Natural killer cell treated with Interleukin-12 subunit alpha and Interleukin-12 subunit beta and Interleukin-15 and Interleukin-18, amount 100 ng/mL, for 72 hours (primary cell): ENCODE results near the gene RAB33A. TPM values are rescaled to one million over a fixed set of nuclear protein-coding genes. Genes with fewer than 3 reads are reported as not detected.
"Not testable (repeated sequence)": the region's sequence is repeated elsewhere in the genome, so short reads cannot be mapped to it uniquely, and the experiment has no call there.

Experiments
- ATAC-seq, 2 donors: fragments of 150-1000 bp; cut with Tn5 transposase in 1 of 2; sonication (Bioruptor Pico), chemical (Tn5 transposase) in 1 of 2; 2 replicates each; pipeline ENCODE4 v1.10.0; 2021
- DNase-seq: peaks from one replicate; pipeline ENCODE4 v3.0.0; 2022; ENCODE audit warnings: low spot score
- H3K27ac Mint-ChIP-seq, 2 donors: 1 replicate in 1 of 2; 2 replicates in 1 of 2; pipeline ENCODE4 v1.8.0; 2022; ENCODE audit warnings: mixed read lengths in 2 of 2, mild to moderate bottlenecking in 1 of 2, moderate library complexity in 1 of 2
- H3K27me3 Mint-ChIP-seq, 2 donors: 1 replicate in 1 of 2; 2 replicates in 1 of 2; pipeline ENCODE4 v1.8.0; 2022; ENCODE audit warnings: mixed read lengths in 2 of 2
- H3K36me3 Mint-ChIP-seq: one replicate; pipeline ENCODE4 v1.8.0; 2022; ENCODE audit warnings: mixed read lengths
- H3K4me1 Mint-ChIP-seq, 2 donors: 1 replicate in 1 of 2; 2 replicates in 1 of 2; pipeline ENCODE4 v1.8.0; 2022; ENCODE audit warnings: low read depth in 2 of 2, mixed read lengths in 2 of 2, mild to moderate bottlenecking in 1 of 2
- H3K4me3 Mint-ChIP-seq: one replicate; pipeline ENCODE4 v1.8.0; 2022; ENCODE audit warnings: mixed read lengths
- H3K9me3 Mint-ChIP-seq: 2 replicates; pipeline ENCODE4 v1.8.0; 2022; ENCODE audit warnings: mixed read lengths
- total RNA-seq, 2 donors: library from RNA; stranded (reverse); gene quantifications; one replicate each; pipeline ENCODE4 v1.2.3, GENCODE V29; 2022

The RAB33A gene
- total RNA-seq, 2 donors from 2014 or later: 25.4 to 44.2 TPM

DNA sequence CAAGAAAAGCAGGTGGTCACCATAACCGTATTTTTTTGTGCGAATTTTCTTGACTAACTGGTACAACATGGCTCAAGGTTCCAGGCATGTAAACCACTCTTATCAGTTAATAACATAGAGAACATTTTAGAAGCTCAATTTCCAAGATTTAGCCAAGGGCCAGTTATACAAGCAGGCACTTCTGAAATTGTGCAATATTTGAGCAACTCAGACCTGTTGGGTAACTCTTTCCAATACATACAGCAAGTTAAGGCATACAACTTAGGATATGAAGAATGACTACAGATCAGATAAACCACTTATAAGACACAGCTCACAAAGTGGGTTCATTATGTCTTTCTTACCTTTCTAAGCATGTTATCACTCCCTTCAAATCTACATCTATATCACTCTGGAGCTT, 53.0 kb downstream of the RAB33A start:
- no peak overlapping the region for H3K27ac Mint-ChIP-seq
- H3K9me3 Mint-ChIP-seq: no peaks in the 10 kb centered on the region
- H3K27me3 Mint-ChIP-seq: peaks cover 0 to 2% of the 10 kb centered on the region in 2 donors

DNA sequence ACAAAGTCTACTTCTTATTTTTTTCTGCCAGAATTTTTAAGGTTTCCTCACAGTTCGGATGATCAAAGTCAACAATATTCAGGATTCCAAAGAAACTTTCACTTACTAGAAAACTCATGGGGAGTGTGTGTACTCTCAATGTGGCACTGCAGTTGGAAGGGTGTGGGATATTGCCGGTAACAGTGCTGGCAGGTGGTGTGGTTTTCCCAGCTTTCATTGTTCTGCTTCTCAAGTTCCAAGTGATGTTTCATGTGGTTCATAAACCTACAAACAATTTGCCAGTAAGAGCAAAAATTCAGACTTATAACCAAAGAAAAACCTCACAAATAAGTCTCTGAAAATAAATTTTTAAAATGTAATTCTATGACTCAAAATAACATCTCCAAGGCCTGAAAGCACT, 57.1 kb downstream of the RAB33A start:
- Mint-ChIP-seq H3K27ac (no peak overlapping the region), H3K27me3 (no peaks in the 10 kb centered on the region), H3K4me3 (no peak overlapping the region), H3K36me3 (no peaks in the 10 kb centered on the region), H3K4me1 (no peaks in the 10 kb centered on the region), H3K9me3 (no peaks in the 10 kb centered on the region)
- DNase-seq: no peak
- ATAC-seq: no peak

More for the DNA sequence above, 53.0 kb downstream of the RAB33A start:
- H3K4me3 Mint-ChIP-seq: no peak overlapping the region
- DNase-seq (no peak), ATAC-seq (no peak)
- no peaks in the 10 kb centered on the region for H3K4me1 Mint-ChIP-seq
- H3K36me3 Mint-ChIP-seq: no peaks in the 10 kb centered on the region

DNA sequence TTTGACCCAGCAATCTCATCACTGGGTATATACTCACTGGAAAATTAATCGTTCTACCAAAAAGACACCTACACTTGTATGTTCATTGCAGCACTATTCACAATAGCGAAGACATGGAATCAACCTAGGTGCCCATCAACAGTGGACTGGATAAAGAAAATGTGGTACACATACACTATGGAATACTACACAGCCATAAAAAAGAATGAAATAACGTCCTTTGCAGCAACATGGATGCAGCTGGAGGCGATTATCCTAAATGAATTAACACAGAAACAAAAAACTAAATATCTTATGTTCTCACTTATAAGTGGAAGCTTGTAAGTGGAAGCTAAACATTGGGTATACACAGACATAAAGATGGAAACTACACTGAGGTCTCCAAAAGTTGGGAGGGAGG, 59.4 kb downstream of the RAB33A start:
- H3K27me3 Mint-ChIP-seq, H3K27ac Mint-ChIP-seq, H3K4me3 Mint-ChIP-seq, H3K9me3 Mint-ChIP-seq, ATAC-seq, H3K36me3 Mint-ChIP-seq, DNase-seq, H3K4me1 Mint-ChIP-seq: not testable (repeated sequence)

Other genes with a start within 250 kb of the RAB33A start
- gene BCORL1, start 189.3 kb upstream of the RAB33A start, total RNA-seq: 10 to 100 TPM in 1 of 2 donors, 1 to 10 TPM in 1; 9.9 to 18.8 TPM
- 10 to 100 TPM; 38.8 to 71.0 TPM for gene ELF4, start 61.5 kb upstream of the RAB33A start, total RNA-seq
- 10 to 100 TPM; 38.6 to 49.1 TPM for gene AIFM1, start 6.1 kb upstream of the RAB33A start, total RNA-seq
- gene ZNF280C, start 96.9 kb downstream of the RAB33A start, total RNA-seq: 1 to 10 TPM; 4.1 to 6.7 TPM
- 10 to 100 TPM; 11.9 to 12.1 TPM for gene SLC25A14, start 168.0 kb downstream of the RAB33A start, total RNA-seq
- gene GPR119, start 213.7 kb downstream of the RAB33A start, total RNA-seq: not detected
- 10 to 100 TPM; 22.3 to 24.4 TPM for gene RBMX2, start 230.0 kb downstream of the RAB33A start, total RNA-seq